Panc1 (cell line): ENCODE data around the gene GHDC.

Experiments used
- CTCF ChIP-seq: fragments of 450-650 bp; IDR thresholded peaks from 2 replicates; pipeline ENCODE4 v1.5.1; 2017; ENCODE audit warnings: mild to moderate bottlenecking
- POLR2AphosphoS5 ChIP-seq: IDR thresholded peaks from 2 replicates; pipeline ENCODE4 v1.6.1; 2012; ENCODE audit warnings: mild to moderate bottlenecking, low read depth, low read length, moderate library complexity

- TF ChIP-seq POLR2AphosphoS5 = no peak
- no peak for TF ChIP-seq CTCF
Observed at GRCh38 chr17:42198897-42199296, 4.6 kb upstream of the GHDC start.
